ENCODE measurements around the gene CFAP410.

DNA sequence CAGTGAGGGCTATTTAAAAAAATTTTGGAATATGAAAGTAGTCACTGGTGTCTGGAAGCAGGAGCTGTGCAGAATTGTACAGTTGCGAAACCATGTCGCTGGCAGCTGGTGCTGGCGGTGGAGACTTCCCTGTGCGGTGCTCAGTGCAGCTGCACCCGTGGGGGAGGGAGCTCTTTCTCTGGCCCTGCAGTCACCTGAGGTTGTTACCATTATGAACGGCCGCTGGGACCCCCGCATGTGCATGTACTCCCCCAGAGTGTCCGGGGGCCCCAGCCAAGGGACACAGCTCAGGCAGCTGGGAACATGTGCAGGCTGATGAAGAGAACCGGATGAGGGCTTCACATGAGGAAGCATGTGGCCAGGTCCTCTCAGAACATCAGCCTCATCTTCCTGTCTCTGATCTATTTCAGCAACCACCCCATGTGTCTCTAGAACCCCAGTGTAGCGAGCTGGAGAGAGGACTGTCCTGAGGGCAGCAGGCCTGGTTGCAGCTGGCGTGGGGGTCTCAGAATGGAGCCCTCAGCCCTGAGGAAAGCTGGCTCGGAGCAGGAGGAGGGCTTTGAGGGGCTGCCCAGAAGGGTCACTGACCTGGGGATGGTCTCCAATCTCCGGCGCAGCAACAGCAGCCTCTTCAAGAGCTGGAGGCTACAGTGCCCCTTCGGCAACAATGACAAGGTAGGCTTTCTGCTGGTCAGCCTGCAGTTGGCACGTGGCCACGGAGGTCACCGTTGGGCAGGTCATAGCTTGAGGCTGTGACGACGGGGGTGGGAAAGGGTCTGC lies 14.2 kb upstream of the CFAP410 start, which contains the start of gene TRPM2:
- no peak for TF ChIP-seq CTCF (IDR thresholded peaks at IDR 0.05; ENCODE audit: low read length)
- no peak for TF ChIP-seq EZH2 (IDR thresholded peaks at IDR 0.05; ENCODE audit: borderline replicate concordance, low read length)
